HFF-Myc (cell line): ENCODE measurements around the gene NEK6.

Experiments used
- DNase-seq: peaks from one replicate; pipeline ENCODE4 v3.0.0-alpha.2; 2011; ENCODE audit warnings: low read depth; ENCODE audit errors: extremely low read depth
- H3K4me3 ChIP-seq: replicated peaks from 2 replicates; pipeline ENCODE4 v1.5.1; 2011; ENCODE audit warnings: low read depth, mild to moderate bottlenecking, control low read depth, low read length
- CTCF ChIP-seq: IDR thresholded peaks from 2 replicates; pipeline ENCODE4 v1.5.1; 2012; ENCODE audit warnings: mild to moderate bottlenecking, low read depth, low read length, control low read depth; ENCODE audit errors: missing control alignments

The NEK6 gene

GRCh38 chr9:124370896-124371582, 113.3 kb downstream of the NEK6 start:
- TF ChIP-seq CTCF, result no peak
- DNase-seq, result no peak
- H3K4me3 ChIP-seq, result no peak overlapping the region

DNA sequence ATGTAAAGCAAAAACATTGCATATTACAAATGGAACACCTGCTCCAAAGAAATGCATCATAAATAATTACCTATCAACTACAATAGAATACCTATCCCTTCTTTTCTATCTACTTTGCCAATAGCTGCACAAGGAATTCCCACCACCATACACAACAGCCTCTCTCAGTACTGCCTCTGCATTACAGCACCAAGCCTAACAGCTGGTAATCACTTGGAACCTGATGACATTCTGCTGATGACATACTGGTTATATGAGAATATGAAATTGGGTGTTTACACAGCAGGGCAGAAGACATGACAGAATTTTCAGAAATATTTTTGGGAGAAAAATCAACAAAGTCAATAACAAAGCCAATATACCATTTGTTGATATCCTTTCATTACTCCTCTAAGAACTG, 114.3 kb downstream of the NEK6 start:
- DNase-seq, result no peak
- TF ChIP-seq CTCF, result no peak
- no peak overlapping the region for H3K4me3 ChIP-seq

DNA sequence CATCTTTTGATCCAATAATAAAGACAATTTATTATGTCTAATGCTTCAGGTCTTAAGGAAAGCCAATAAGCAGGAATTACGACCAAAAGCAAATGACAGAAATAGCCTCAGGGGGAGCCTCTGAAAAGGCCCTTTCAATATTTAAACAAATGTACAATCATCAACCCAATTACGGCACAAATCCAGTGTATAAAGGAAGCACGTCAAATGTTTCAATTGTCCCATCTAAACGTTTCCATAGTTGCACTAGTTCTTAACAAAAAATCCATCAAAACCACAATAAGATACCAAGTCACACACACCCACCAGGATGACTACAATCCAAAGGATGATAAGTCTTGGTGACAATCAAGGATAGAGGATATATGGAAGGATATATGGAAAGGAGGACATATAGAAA, 115.6 kb downstream of the NEK6 start:
- no peak for TF ChIP-seq CTCF
- H3K4me3 ChIP-seq, result no peak overlapping the region
- DNase-seq, result no peak

DNA sequence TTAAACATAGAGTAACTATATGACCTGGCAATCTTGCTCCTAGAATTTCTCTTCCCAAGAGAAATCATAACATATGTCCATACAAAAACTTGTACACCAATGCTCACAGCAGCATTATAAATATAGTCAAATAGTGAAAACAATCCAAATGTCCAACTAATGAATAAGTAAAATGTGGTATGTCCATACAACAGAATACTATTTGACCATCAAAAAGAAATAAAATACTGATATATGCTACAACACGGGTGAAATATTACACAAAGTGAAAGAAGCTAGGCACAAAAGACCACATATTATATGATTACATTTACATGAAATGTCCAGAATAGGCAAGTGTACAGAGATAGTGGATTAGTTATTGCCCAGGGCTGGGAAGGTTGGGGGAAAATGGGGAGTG, 116.1 kb downstream of the NEK6 start:
- no peak for TF ChIP-seq CTCF
- no peak for DNase-seq

GRCh38 chr9:124375726-124376125, 118.0 kb downstream of the NEK6 start:
- no peak for DNase-seq

More for the DNA sequence above, 116.1 kb downstream of the NEK6 start:
- no peak overlapping the region for H3K4me3 ChIP-seq

DNA sequence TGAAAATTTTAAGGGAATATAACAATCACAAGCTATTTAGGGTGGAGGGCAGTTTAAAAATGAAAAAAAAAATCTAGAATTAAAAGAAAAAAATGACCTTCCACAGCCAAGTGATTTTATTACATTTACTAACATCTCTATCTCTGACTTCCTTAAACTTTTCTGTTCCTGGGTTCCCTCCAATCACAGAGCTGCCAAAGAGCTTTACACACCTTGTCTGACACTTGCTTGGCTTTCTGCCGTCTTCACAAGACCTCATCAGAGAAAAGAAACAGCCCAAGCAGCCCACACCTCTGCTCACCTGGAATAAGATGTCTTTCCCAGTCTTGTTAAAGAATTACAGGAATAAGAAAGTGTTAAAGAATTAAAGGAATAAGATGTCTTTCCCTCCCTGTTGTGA, 118.6 kb downstream of the NEK6 start:
- H3K4me3 ChIP-seq, result no peak overlapping the region
- no peak for DNase-seq
- TF ChIP-seq CTCF, result no peak

More at GRCh38 chr9:124375726-124376125, 118.0 kb downstream of the NEK6 start:
- TF ChIP-seq CTCF, result no peak
- no peak overlapping the region for H3K4me3 ChIP-seq
